CD1c-positive myeloid dendritic cell (primary cell): Measurements from ENCODE around the gene MYEOV.

Experiments used
- DNase-seq: peaks from one replicate; pipeline ENCODE4 v3.0.0-alpha.2; 2016; ENCODE audit errors: extremely low spot score

The MYEOV gene

DNA sequence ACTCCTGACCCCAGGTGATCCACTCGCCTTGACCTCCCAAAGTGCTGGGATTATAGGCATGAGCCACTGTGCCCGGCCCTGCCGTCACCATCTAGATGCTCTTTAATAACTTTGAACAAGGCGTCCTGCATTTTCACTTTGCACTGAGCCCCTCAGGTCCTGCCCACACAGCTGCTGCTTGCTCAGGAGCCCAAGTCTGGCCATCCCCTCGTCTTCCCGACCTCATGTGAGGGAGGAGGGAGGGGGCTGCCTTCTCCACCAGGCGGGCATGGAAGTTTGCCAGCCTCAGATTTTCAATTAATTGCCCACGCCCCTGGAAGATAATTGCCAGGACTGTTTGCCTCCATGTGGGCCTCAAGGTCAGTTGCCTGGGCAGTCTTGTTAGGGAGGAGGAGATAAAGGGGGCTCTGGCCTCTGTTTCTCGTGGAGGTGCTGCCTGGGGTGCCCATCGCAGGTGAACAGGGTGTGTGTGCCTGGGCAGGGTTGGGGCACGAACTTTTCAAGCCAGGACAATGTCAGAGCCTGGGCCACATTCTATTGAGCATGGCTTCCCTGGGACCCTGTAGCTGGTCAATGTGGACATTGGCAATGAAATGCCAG, 27.9 kb upstream of the MYEOV start:
- no peak for DNase-seq

DNA sequence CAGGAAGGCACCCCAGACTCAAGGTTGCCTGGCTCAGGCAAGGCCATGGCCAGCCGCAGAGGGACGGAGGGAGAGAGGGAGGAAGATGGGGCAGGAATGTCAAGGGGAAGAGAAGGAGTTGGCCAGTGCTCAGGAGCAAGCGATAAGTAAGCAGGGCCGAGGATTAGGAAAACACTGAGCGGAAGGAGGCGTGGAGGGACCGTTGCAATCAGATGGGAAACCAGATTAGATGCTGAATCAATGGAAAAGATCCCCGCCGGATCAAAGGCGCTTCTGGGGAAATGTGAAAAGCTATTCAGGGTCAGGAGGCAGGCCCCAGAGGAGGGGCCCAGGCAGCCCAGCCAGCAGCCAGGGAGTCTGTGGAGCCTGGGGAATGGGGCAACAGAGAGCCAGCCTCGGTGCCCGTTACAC, 26.6 kb upstream of the MYEOV start:
- DNase-seq = no peak

DNA sequence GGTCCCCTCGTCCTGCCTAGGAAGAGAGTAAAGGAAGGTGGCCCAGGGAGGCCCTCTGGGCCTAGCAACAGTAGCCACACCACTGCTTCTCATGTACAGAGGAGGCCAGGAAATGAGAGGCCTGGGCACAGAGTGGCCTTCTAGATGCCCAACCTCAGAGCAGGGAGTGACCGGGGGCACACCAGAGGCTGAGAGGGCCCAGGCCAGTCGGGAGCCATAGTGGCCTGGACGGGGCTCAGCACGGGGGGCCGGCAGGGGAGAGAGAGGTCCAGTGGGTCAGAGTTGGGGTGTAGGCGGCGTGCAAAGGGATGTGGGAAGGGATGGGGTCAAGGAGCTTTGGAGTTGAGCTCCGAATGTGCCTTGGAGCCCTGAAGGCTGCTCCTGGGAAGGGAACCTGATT, 25.0 kb upstream of the MYEOV start:
- DNase-seq = no peak

DNA sequence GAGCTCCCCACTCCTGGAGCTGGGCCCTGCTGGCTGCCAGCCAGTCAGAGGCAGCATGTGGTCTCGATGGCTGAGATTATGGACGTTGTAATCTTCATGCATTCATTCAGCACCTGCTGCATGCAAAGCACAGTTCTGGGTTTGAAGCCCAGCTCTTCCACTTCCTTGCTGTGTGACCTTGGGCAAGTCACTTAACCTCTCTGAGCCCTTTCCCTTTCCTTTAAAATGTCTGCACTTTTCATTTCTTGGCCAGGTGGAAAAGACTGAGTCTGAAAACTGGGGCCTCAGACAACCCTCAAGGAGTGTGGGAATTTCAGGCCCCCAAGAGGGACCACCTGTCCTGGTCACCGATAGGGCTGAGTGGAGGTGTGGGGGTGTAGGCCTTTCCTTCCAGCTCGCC, 24.6 kb upstream of the MYEOV start:
- no peak for DNase-seq

DNA sequence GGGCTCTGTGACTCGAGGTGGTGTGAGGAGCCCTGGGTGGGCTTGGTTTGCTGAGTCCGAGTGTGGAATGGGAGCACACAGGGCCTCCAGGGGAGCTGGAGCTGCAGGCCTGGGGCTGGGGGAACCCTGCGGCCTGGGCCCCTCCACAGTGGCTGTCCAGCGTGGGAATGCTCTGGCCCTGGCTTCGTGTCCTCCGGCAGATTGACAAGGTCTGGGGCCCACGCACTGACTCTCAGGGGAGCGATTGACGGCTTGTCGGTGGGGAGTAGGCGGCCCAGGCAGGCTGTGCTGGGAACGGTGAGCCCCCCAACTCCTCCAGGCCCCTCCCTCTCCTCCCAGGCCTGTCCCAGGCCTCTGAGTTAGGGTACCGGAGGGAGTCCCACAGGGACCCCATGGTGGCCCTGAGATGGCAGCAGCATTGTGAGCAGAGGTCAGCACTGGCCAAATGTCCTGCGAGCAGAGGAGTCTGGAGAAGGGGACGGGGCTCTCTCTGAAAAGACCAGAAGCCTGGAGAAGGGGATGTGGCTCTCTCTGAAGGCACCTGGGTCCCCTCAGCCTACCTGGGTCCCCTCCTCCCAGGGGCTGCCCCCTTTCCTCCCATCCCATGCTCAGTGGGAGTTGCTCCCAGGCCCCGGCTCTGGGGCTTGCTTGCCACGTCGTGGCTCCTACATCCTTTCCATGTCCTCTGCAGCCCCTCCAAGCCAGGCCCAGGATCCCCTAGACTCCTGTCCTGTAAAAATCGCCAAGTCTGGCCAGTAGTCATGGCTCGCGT, 23.8 kb upstream of the MYEOV start:
- DNase-seq = no peak

DNA sequence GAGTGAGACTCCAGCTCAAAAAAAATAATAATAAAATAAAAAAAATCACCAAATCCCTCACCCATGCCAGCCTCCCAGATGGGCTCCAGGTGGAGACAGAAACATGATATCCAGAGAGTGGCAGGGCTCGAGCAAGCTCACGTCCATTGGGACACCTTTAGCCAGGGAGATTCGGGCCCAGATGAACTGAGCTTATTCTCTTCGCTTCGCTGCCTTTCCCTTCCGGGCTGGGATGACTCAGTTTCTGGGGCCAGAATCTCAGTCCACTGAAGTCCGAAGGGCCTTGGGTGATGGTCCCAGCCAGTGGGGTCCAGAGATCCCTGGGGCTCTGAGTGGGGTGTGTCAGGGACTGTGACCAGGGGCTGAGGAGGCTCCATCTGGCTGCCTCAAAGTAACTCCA, 23.0 kb upstream of the MYEOV start:
- no peak for DNase-seq

DNA sequence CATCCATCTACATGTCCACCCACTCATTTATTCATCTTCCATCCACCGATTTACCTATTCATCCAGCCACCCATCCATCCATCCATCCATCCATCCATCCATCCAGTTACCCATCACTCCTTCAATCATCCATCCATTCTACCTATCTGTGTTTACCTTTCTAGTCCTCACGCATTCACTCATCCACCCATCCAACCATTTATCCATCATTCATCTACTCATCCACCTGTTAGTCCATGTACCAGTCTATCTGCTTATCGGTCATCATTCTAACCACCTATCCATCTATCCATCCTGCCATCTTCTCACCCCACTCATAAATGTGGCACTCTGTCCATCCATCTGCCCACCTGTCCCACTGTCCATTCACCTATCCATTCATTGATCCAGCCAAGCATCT, 21.9 kb upstream of the MYEOV start:
- no peak for DNase-seq

DNA sequence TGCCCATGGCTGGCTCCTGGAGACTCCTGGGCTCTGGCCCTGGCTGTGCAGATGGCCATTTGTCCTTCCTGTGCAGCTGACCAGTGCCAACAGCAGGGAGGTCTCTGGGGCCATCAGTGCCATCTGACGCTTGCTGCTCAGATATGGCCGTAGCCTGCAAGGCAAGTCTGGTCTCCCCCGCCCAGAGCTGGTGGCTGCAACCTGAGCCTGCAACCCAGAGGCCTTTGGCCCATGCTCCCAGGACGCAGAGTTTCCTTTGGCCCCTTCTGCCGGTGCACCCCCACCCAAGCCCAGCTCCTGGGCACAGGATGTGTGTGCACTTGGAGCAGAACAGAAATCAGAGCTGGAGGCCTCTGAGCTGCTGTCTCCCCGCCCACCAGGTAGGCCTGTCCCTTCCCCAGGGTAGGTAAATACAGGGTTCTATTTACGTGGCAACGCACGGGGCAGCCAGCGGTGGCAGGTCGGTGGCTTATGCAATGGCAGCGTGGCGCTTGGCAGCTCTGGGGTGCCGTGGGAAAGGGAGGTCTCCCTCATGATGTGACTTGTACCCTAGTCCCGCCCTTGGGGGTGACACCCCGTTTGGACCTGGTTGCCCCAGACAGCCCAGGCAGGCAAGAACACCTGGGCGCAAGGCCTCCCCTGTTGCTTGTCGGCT, 21.0 kb upstream of the MYEOV start:
- no peak for DNase-seq

DNA sequence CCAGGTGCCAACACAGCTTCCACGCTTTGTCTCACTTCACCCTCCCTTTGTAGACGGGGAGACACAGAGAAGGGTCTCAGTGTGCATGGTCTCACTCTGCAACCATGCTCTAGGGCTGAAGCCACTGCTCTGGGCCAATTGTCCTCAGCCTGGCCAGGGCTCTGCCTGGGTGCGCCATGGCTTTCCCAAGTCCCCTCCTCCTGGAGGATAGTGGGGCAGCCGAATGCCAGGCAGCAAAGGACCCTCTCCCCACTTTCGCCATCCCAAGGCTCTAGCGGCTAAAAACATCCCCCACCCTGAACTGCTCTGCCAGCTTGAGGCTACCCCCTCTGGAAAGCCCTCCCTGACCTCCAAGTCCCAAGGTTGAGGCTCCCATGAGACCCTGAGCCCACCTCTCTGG, 20.4 kb upstream of the MYEOV start:
- DNase-seq = no peak

DNA sequence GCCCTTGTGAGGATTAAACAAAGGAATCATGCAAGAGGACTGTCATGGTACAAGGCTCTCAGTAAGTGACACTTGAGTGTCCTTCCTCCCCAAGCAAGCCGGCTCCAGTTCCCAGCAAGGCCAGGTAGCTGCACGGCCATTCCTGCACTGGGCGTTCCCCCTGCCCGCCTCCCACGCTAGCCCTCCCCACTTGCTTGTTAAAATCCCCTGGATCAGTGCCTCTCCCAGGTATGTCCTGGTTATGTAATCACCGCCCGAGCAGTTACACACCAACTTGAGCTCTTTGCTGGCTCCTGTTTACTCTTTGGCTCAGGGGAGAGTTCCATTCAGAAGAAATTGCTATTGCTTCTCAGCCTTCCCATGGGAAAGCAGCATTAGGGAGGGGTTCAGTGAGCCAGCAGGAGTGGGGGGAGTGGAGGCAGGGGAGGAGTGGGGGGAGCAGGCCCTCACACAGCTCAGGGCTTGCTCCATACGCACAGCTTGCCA, 19.4 kb upstream of the MYEOV start:
- DNase-seq = no peak

DNA sequence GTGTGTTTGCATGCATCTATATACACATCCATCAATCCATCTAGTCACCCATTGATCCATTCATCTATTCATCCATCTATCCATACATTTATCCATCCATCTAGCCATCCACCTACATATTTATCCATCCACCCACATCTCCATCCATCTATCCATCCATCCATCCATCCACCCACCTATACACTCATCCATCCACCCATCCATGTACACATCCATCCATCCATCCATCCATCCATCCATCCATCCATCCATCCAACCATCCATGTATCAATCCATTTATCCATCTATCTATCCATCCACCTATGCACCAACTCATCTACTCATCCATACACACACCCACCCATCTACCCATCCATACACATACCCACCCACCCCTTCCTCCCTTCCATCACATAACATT, 18.8 kb upstream of the MYEOV start:
- DNase-seq = no peak

DNA sequence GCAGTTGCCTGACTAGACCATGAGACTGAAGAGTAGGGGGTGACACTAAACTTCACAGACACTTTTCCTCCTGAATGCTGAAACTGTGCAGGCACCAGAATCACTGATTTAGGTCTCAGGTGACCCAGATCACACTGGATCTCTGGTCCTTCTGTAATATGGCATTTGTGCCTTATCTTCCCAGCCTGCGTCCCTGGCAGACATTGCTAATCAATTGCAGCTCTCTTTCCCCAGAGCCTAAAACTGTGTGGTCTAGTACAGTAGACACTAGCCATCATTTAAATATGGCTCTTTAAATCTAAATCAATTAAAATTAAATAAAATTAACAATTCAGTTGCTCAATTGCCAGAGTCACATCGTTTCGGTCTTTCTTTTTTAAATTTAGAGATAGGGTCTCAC, 17.8 kb upstream of the MYEOV start:
- no peak for DNase-seq

DNA sequence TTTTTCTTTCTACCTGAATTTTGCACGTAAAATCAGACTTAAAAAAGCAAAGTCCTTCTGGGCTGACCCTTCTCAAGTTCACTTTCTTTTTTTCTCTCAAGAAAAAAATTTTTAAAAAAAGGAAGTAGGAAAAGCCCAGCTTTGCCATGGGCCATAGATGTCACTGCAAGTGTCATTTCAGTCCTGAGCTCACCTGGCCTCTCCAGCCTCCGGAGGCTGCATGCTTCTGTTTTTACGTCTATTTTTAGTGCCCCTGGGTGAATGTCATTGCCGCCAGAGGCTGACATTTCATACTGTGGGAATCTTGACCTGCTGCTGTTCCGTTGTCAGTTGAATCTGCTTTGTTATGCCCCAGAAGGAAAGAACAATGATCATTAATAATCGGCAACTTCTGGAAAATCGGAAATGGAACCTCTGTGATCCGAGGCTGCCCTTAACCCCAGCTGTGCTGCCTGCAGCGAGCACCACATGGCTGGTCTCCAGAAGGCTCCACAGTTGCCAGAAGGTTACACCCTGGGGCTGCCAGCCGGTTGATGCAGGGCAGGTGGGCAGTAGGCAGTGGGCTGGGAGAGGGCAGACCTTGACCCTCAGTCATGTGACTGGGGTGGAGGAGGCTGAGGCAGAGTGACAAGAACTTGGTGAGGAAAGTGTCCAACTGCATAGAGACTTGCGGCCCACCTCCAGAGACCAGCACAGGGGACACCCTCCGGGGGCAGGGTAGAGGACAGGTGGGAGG, 16.7 kb upstream of the MYEOV start:
- no peak for DNase-seq

DNA sequence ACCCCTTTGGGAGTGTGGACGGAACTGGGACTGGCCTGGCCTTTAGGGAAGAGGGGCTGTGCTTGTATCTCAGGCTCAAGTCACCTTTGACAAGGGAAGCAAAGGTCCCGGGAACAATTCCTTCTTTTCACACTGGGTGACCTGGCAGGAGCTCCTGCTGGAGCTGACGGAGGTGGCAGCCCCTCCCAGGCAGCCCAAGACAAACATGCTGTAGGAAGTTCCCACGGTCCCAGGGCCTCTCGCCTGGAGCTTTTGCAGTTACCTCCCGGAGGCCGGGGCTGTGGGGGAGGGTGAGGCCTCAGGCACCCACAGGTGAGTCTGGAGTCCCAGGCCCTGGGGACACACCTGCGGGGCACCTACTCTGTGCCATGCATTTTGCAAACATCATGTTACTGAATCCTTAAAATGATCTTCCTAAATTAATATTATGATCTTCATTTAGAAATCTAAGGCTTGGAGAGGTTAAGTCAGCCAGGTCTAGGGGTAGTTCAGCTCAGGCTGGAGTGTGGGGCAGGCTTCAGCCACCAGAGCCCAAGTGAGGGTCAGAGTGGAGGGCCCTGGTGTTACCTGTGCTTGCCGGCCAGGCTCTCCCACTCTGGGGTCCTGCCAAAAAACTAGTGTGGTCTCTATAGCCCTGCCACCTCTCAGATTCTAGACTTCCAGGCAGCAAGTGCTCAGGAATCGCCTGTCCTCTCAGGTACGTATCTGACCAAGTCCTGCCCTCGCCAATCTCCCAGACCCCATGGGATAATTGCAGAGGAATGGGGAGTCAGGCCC, 15.7 kb upstream of the MYEOV start:
- no peak for DNase-seq

DNA sequence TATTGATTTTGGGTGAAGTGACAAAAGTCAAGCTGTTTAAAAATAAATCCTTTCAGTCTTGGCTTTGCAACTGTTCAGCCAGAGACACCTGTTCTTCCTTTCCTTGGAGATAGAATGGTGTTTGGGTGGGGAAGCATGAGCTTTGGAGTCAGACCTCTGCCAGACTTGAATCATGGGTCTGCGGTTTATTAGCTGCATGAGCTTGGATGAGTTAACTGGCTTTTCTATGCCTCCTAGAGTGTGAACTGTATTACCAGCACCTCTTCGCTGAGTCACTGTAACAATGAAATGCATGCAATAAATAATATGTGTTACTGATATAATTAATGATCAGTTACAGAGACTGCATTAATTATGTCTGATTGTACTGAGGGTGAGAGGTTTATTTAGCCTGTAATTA, 13.5 kb upstream of the MYEOV start:
- no peak for DNase-seq

DNA sequence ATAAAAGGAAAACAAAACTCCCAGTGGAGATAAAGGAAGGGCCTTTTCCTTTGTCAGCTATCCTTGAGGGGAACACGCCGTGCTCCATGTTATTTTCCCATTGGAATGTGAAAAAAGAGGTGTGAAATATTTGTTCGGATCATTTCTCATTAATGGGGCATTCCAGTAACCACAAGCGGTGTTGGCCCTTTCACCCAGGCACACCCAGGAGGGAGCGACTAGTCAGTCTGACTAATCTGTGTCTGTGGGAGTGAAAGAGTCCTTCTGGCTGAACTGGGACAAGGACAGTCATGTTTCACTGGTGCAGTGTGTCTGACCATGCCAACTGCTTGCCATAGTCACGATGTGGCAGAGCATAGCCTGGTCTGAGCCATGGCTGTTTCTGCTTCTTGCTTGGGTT, 13.0 kb upstream of the MYEOV start:
- DNase-seq = no peak

DNA sequence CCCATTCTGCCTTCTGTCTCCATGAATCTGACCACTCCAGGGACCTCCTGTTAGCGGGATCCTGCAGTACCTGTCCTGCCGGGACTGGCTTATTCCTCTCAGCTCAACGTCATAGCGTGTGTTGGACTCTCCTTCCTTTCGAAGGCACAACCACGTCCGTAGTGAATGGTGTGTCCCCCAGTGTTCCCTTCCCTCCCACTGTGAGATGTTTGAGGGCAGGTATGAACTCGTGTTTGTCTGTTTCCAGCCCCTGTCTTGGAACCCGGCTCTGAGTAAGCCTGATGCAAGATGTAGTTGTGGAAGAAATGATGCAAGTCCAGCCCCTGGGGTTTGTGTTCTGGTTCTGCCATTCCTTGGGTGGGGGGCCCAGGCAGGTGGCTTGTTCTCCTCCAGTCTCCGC, 10.5 kb upstream of the MYEOV start:
- no peak for DNase-seq

DNA sequence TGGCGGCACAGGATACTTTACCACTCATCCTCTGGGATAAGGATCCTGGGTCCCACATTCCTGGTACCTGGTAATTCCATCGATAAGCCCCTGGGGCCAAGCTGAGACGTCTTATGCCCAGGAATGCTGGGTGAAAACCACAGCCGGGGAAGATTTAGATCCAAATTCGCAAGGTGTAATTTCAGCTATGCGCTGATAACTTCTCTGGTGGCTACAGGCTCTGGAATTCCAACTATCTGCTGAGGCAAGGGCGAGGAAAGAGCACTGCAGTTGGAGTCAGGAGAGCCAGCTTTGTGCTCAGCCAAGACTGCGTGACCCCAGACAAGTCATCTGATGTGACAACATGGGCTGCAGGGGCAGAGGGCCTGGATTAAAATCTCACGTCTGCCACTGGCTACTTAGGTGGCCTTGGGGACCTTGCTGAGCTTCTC, 9.9 kb upstream of the MYEOV start:
- no peak for DNase-seq

DNA sequence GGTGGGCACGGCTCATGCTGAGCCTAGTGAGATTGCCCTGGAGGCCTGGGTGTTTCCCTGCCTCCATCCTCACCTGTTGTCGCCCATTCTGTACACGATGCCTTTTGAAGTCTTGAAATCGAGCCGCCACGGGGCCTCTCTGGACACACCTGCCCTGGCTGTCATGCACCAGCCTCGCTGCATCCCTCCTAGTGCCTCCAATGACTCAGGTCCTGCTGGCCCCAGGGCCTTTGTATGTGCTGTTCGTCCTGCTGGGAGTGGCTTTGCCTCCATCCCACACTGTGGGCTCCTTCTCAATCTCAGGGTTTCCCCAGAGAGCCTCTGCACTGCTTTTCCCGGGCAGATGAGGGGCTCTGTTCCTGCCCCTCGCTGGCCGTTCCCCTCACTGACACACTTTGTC, 8.9 kb upstream of the MYEOV start:
- DNase-seq = no peak

DNA sequence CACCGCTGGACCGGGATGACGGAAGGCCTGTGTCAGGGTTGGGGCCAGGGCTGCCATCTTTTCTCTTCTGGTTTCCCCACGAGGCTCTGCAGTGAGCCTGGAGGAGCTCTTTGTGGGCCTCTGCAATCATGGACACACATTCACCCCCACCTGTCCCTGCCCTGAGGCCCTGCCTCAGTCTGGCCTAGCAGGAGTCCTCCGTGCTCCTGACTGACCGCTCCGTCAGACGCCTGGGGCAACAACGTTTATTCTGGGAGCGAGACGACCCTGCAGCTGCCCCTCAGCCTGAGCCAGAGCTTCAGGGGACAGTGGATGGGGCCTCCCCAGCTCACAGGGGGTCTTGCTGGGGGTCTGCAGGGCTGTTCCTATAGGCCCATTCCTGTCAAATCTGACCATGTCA, 8.2 kb upstream of the MYEOV start:
- DNase-seq = no peak
